Hematopoietic multipotent progenitor cell treated with erythropoietin and hydrocortisone succinate and interleukin-3 and kit ligand, for 6 days (in vitro differentiated cells): ENCODE measurements around the gene FOXC1.

Source experiments
- DNase-seq: peaks from one replicate; pipeline ENCODE4 v3.0.0-alpha.2; 2015

The FOXC1 gene

DNA sequence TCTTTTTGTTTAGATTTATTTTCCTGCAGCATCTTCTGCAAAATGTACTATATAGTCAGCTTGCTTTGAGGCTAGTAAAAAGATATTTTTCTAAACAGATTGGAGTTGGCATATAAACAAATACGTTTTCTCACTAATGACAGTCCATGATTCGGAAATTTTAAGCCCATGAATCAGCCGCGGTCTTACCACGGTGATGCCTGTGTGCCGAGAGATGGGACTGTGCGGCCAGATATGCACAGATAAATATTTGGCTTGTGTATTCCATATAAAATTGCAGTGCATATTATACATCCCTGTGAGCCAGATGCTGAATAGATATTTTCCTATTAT lies 3.2 kb downstream of the FOXC1 start:
- DNase-seq, result no peak

DNA sequence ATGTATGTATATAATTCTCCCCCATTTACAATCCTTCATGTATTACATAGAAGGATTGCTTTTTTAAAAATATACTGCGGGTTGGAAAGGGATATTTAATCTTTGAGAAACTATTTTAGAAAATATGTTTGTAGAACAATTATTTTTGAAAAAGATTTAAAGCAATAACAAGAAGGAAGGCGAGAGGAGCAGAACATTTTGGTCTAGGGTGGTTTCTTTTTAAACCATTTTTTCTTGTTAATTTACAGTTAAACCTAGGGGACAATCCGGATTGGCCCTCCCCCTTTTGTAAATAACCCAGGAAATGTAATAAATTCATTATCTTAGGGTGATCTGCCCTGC lies 3.6 kb downstream of the FOXC1 start:
- no peak for DNase-seq

DNA sequence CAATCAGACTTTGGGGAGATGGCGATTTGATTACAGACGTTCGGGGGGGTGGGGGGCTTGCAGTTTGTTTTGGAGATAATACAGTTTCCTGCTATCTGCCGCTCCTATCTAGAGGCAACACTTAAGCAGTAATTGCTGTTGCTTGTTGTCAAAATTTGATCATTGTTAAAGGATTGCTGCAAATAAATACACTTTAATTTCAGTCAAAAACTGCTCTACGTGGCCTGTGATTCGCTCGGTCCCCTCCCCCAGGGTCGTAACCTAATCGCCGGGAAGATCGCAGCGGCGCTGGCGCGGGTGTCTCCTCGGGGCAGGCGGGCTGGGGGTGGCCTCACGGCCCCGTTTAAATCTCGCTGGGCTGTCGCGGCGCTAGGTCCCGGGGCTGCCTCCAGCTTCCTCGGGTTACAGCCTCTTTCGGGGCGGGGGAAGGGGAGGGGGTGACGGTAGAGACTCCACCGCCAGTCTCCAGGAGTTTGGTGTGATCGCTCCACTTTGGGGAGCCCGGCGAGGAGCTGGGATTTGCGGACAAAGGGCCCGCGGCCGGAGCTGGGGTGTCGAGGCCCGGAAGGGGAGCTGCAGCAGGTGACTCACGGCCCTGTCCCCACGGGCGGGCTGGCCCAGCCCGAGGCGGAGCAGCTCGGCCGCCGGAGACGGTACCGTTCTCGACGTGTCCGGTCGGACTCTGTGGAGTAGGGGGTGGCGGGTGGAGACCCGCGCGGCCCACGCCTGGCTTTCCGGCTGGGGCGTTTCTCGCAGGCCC lies 4.2 kb downstream of the FOXC1 start:
- DNase-seq, result no peak

DNA sequence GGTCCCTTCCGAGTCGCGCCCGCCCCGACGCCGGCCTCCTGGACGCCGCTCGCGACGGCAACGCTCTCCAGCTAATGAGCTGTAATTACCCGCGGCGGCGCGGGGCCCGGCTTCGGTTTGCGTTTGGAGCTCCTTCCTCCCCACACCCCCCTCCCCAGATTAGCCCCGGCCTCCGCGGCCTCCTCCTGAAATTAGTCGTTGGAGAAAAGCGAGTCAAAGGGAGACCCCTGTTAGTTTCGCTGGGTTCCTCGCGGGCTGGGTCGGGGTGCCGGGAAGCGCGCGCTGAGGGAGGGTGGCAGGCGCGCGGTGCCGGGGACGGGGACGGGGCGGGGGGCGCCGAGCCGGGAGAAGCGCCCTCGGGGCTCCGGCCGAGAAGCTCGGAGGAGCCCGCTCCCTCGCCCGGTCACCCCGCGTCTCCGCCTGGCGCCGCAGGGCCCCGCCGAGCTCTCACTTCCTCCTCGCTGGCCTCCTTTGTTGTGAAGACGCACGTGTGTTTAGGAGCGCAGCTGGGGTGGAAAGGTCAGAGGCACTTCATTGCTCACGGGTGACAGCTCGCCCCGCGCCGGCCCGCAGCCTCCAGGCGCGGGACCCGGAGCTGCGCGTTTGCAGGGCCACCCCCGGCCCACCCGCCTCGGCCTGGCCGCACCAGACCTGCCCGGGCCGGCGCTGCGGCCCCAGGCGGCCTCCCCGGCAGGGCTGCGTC lies 4.9 kb downstream of the FOXC1 start:
- DNase-seq, result peak; percentile 32

DNA sequence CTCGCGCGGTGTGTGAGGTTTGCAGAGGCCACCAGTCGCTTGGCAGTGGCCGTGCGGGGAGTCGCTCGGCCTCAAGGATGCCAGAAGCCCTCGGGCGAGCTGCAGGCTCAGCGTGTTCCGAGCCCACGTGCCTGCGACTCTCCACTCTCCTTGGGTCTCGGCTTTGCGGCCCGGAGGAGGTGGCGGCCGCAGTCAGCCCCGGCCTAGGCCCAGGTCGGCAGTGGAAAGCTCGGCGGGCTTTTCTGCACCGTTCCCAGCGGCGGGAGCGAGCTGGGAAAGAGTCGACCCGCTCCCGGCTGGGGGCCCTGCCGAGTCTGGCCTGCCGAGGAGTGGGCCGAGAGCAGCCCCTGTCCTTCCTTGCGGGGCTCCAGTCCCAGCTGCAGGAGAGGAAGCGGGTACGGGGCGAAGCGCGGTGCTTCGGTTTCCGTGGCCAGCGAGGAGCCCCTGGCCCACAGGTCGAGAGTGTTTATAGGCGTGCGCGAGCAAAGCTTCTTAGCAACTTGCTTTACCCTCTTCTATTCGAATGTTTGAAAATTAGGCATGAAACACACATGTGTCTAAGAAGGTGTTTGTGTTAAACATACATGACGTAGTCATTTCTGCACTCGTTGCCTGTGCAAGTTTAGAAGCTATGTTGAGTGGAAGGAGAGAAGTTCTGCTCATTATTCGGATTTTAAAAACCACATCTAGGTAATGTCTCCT lies 5.6 kb downstream of the FOXC1 start:
- no peak for DNase-seq

DNA sequence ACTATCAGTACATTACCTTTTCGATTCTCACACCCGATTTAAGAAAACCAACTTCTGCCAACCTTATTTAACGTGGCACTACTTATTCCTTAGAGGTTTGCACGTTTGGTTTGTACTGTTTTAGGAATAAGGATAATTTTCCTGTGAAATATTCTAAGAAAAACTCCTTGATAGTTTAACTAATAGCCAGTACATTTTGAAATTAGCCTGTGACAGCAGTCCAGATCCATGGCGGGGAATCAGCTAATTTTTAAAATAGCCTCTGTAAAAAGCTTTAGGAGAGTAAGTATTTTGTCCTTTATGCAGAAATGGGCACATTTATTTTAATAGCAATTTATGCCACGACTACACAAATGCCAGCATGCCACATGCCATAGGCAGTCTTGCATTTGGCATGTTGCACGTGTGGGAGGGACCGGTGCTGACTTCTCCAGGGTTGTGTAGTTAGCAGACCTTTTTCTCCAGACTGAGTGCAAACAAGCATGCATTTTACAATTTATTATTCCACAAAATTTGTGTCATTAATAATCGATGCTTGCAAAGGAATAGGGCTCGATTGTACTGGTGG lies 6.2 kb downstream of the FOXC1 start:
- DNase-seq, result no peak

DNA sequence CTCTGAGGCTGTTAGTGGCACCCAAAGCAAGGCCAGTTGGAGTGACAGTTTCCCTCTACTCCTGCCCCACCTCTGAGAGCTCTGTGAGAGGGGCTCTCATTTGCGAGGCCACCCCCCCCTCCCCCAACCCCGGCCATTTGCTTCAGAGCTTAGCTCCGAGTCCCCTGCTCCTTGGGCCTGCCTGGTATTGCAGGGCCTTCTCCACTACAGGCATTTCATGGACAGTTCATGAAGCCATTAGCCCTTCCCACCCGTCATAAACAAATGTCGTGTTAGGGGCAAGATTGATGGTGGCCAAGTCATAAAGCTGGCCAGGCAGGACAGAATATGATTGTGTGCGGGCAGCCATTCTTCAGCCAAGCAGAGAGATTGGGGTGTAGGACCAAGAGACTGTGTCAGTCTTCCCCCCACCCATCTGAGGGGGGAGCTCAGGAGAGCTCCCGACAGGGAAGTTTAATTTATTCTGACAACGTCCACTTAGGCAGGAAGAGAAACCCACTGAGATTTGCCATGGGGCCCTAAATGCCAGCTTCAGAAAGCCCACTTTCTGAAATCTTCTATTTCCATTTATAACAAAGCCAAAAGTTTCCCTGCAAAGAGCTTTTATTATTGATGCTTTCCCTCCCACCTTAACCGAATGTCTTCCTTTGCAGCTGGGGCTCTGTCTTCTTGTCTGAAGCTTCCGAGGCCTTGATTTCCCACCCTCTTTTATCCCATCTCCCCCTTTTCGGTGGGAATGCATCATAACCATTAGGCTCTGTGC lies 7.2 kb downstream of the FOXC1 start:
- no peak for DNase-seq

DNA sequence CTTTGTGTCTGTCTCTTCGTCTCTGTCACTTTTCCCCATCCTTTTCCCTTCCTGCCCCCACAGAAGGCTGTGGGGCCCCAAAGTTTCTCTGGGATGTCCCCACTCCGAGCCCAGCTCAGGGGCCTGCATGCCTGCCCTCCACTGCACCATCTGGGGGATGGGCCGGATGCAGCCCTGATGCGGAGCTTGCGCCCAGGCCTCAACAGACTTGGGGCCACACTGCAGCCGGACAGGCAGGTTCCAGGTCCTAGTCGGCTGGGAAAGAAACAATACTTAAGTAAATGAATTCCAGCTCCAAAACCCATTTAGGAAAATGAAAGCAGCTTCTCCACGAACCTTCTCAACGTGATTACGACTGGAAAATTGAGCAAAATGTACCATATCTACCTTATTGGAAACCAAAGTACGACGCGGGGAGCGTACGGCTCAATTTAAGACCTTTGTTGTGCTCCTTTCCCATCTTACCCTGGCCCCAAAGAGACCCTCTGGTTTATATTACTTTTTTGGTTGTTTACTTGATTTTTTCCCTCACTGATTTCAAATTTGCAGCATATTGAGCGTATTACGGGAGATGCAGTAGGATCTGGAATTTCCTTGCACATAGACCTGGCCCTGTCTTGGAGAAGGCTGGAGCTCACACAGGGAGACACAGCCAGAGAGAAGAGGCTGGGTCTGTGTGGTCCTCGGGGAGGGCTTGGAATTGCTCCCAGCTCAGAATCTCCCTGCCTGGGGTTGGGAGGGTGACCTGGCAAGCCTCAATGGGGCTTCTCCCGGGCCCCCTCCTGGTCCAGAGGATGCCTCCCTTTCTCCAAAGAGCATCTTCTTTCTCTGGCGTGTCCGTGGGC lies 8.0 kb downstream of the FOXC1 start:
- no peak for DNase-seq

DNA sequence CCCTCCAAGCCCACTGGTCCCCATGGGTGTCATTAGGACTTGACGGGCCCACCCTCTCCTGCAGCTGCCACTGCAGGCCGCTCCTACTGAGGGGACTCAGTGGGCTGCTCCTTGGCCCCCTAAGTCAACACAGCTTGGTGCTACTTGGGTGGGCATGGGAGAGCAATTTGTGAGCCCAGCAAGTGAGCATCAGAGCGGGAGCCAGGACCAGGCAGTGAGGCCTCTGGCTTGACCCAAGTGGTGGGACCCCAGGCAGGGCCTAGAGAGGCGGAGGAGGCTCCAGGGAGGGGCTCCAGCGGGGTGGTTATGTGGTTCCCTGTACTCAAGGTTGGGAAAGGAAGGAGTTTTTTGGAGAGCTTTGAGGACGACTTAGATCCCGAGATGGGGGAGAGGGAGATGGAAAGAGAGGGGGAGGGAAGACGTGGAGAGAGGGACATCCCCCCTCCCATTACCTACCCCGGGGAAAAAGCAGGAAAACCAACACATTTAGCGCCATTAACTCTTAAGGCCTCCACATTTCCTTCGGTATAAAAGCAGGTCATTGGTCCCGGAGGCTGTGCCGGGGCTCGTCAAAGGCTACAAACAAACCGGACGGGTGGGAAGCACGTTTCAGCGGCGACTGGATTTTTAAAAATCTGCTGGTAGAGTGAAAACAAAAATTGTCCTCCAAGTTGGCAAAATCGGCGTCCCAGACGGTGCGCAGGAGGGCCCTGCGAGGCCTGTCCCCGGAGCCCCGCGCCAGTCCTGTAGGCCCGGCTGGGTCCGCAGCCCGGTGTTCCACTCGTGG lies 8.8 kb downstream of the FOXC1 start:
- no peak for DNase-seq

DNA sequence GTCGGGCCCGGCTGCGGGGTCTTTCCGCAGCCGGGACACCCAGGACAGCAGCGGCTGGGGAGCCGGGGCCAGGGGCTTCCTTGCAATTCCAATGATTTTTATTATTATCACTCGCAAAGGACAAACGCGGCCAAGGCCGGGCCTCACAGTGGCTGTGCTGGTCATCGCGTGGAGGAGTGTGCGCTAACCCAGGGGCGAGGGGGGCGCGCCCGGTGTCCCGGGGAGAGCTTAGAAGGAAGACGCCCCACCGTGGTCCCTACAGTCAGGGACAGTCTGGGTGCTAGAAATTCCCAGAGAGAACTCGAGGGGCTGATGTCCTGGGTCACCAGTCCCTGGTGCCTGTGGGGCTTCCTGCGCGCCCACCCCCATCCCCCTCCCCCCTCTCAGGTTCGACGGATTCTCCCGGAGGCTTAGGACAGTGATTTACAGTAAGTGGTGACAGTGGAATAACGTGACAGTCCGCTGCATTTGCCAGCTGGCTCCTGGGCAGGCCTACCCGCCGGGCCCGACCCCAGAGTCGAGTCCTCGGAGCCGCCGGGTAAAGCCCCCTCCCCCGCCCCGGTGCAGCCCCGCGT lies 9.5 kb downstream of the FOXC1 start:
- no peak for DNase-seq

DNA sequence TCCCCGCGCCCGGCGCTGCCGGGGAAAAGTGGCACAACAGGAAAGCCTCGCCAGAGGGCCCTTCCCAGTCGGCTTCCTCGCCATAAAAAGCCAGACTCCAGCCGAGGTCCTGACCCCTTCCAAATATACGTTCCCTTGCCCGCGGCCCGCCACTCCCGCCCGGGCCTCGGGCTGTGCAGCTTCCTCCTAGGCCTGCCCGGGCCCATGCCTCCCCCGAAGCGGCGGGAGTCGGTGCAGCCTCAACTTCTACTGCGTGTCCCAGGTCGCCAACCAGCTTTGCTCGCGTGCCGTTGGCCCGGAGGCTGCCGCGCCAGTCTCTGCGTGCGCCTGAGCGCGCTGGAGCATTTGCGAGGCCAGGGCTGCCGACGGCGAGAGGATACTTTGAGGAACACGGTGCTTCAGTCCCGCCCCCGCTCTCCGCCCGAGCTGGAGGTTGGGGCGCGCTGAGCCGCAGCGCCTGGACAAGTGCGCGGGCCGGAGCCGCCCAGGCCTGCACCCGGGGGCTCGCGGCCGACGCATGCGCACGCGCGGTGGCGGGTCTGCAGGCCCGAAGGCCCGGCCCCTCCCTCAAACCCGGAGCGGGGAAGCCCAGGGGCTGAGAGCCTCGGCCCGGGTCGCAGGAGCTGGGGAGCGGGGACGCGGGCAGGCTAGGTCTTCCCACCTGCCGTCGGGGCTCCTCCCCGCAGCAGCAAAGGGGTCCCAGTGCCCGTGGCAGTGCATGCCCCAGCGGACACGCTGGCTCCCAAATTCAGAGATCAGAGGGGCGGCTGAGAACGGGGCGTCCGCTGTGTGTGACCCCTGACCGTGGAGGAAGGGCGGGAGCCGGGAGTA lies 10.2 kb downstream of the FOXC1 start:
- DNase-seq, result peak; percentile 43

DNA sequence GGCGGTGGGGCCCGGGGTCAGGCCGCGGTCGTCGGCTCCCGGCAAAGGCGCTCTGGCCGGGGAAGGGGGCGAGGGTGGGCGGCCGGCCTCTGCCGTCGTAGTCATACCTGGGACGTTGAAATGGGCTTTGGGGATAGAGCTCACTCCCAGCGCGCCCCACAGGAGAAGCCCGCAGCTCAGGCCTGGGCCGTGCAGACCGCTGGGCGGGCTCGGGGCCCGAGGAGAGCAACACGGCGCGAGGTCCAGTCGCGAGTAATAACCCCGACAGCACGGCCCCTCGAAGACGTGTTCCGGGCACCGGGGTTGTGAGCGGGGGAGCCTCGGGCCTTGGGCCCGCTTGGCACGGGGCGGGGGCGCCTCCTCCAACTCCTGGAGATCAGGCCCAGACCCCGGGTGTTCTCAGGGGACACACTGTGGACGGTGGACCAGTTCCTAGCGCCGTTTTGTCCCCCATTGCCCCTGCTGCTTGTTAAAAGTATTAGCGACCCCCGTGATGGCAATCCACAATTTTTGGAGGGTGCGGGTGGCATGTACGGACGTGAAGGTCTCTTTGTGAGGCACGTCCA lies 10.9 kb downstream of the FOXC1 start:
- DNase-seq, result no peak

DNA sequence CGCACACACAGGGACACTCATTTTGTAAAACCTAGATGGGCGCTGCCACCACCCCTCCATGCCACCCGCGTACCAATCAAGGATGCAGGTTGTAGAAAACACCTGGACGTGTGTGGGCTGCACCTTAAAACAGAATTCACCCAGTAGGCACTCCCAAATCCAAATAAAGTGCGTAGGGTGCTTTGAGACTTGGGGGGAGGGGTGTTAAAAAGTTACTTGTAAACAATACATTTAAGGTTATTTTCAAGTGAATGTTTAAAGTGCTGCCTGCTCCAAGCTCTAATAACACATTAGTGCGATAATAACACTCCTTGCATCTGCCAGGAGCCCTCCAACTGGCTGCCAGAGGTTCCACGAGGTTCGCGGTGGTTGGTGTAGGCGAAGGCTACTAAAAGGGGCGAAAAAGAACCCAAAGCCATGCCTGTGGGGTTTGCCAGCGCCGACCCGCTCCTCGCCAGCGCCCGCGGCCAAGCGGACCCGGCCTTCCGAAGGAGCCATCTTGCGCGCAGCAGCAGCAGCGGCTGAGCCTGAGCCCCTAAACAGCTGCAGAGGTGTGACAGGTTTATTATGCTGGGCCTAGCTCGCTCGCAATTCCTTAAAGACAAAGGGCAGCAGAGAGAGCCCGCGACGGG lies 11.5 kb downstream of the FOXC1 start:
- DNase-seq, result no peak

DNA sequence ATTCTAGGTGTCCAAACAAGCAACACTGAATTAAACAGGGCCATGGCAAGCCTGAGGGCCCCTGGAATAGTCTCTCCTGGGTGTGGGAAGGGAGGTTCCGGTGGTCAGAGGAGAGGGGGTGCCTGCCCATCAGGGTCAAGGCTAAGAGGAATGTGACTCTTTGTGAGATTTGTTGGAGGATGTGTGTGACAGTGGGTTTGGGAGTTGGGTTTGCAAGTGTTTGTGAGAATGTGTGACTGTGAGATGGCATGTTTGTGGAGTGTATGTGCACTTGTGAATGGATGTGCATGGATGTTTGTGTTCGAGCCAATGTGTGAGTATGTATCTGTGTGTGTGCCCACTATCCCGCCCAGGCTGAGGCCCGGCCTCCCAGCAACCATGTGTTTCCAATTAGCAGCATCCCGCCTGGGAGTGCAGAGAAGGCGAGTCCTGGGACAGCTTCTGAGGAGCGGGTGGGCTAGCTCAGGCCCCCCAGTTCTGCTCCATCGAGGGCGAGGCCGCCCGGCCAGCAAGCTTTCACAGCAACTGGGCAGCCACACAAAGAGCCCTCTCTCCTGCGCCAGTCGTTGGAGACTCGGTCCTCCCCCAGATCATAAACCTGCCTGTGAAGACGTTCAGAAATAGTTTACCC lies 12.6 kb downstream of the FOXC1 start:
- DNase-seq, result no peak

DNA sequence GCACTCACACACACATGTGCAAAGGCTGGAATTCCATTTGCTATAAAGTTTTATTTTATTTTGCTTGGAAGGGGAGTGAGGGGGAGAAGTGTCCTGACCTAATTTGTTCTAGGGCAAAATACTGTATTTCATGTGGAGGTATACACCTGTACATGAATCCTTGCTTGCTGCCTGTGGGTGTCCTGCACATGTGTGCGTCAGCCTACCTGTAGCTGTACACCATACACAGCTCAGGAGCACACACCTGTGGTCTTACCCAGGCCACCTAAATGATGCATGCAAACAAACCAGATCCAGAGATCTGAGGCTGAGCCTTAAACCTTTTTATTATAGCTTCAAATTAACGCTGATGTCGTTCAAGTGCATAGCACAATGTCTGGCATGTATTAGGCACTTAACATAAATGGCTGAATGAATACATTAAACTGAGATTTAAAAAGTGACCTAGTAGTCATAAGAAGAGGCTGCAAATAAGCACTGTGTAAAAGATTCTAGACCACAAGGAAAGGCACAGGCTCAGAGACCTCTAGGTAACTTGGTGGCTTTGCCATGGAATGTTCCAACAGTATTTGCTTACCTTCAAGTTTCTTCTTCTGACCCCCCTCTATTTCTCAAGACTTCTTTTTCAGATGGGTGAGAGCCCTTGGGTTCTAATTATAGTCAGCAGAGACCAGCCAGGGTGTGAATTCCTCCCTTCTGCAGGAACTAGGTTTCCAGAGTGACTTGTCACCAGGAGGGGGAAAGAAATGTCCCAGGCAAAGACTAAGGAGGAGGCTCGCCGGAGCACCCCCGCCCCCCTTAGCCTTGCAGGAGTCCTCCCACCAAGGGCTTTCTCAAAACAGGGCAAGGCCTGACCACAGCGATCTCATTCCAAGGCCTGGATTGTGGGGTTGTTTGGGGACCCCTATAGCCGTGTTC lies 13.4 kb downstream of the FOXC1 start:
- no peak for DNase-seq

DNA sequence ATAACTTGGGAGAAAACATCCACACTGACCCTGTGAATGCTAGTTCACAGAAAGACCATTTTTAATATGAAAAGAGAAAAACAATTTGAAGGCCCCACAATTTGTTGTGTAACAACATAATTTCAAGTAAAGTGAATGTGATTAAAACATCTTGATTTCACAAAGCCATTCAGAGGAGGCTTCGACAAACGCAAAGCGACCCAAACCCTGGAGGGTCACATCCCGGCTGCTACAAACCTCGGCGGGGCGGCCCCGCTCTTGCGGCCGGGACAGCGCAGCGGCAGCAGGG lies 14.0 kb downstream of the FOXC1 start:
- DNase-seq, result no peak

DNA sequence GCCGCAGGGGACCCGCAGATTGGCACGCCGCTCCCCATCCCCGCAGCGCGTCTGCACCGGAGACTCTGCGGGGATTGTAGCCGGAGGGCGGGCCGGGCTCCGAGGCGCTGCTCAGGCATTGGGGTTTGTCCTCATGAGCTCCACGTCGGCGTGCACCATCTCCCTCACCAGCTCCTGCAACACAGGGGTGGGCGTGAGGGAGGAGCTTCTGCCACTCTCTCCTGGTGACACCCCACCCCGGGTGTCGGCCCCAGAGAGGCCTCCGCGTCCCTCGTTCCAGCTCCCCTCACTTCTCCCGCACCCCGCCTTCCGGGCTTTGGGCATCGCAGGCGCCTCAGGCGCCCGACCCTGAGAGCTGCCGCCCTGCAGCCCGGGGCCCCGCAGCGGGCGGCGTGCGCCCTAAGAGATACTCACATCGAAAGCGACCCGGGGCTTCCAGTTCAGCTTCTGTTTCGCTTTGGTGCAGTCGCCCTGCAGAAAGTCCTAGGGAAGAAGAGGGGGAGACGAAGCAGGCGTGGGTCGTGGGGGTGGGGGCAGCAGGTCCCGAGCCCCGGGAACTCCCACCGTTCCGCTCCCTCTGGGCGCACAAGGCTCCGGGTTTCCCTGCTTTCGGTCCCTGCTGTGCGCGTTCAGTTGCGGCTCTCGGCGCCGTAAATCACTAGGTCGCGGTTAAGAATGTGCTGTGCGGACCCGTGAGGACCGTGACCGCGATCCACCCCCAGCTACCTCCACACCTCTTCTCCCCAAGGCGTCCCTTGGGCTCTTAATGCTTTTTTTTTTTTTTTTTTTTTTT lies 14.5 kb downstream of the FOXC1 start:
- peak; percentile 12 for DNase-seq
